ENCODE data around the gene OR4B1.
"Not testable (repeated sequence)": the region's sequence is repeated elsewhere in the genome, so short reads cannot be mapped to it uniquely, and the experiment has no call there.

OR4B1 gene, protein sequence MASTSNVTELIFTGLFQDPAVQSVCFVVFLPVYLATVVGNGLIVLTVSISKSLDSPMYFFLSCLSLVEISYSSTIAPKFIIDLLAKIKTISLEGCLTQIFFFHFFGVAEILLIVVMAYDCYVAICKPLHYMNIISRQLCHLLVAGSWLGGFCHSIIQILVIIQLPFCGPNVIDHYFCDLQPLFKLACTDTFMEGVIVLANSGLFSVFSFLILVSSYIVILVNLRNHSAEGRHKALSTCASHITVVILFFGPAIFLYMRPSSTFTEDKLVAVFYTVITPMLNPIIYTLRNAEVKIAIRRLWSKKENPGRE

GRCh38 chr11:48216510-48216909 lies at the start of gene OR4B1:
Gene OR4B1 (plus strand): TSS chr11:48216810. CDS start chr11:48216810, 0 bp downstream.
- no peak for DNase-seq

DNA sequence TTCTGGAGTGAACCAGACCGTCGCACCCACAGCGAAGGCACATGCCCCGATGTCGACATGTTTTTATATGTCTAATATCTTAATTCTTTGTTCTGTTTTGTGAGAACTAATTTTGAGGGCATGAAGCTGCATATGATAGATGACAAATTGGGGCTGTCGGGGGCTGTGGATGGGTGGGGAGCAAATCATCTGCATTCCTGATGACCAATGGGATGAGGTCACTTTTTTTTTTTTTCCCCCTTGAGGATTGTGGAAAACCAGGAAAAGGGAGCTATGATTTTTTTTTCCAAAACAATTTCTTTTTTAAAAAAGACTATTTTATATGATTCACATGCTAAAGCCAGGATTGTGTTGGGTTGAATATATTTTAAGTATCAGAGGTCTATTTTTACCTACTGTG lies 49.2 kb upstream of the OR4B1 start:
- no peak for DNase-seq

- DNase-seq = no peak
These were observed 47.8 kb upstream of the OR4B1 start for GRCh38 chr11:48168815-48169214.

DNA sequence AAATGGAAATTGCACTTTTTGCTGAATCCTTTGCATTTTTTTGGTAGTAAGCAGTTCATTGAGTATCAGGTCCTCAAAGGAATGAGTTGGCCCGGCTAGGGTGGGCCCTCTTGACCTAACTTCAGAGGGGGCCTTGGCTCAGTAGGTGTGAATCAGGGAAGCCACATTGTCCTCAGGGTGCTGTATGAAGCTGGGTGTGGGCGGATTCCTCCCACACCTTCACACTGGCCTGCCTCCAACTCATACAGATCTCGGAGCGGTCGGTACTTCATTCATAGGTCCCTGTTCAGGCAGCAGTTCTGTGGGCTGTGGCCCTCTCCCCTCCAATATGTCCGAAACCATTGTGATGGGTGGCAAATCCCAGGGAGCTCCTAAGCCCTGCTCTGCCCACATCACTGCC lies 47.4 kb upstream of the OR4B1 start:
- DNase-seq = no peak

DNA sequence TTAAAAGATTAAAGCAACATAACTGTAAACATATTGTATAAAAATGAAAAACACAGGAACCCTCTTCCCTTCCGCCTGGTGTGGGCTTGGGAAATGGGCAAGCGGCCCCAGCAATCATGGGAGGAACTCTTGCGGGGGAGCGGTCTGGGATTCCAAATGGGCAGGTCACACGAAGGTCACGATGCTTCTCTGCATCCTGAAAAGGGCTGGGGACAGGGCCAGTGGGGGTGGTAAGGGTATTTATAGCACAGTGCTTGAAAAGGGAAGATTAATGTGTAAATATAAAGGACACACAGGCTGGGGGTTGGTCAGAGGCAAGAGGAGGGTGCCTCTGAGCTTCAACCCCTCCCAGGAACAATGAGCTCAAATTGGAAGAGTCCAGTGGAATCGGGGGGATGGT lies 46.9 kb upstream of the OR4B1 start:
- no peak for DNase-seq

DNA sequence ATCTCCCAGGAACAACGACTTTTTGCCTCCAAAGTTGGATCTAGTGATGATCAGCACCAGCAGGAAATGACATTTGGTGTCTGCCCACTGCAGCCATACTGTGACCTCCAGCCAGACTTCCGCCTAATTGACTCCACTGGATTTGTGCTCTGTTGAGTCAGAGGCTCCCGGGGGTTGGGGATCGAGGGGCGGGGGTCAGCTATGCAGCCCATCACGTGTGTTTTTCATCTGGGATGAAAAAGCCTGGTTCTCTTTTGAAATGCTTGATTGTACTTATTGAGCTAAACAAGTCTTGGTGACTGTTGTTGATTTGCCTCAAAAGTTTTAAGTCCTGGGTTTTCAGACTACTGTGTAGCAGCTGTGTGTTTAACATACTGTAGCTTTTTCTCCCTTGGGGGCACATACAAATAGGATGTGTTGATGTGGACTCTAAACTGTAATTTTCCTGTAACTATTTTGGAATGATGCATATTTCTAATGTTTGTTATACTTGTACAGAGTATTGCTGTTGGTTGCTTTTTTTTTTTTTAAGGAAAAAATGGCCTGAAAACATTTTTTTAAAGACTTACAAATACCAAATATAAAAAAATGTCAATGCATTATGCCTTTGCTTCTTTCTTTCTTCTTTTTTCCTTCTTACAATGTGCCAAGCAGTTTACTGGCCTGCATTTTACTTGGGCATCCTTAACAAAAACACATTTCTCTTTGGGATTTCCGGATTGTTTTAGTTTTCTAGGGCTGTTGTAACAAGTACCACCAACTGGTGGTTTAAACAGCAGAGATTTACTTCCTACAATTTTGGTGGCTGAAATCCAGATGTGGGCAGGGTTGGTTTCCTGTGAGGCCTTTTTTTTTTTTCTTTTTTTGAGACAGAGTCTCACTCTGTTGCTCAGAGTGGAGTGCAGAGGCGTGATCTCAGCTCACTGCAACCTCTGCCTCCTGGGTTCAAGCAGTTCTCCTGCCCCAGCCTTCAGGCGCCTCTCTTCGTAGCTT lies 46.1 kb upstream of the OR4B1 start:
- DNase-seq = no peak

- peak; percentile 39 for DNase-seq
These were observed 43.6 kb upstream of the OR4B1 start for GRCh38 chr11:48172818-48173609.

GRCh38 chr11:48177661-48178060 lies 38.9 kb upstream of the OR4B1 start:
- DNase-seq = no peak

GRCh38 chr11:48180627-48181026 lies 36.0 kb upstream of the OR4B1 start:
- DNase-seq = no peak

DNA sequence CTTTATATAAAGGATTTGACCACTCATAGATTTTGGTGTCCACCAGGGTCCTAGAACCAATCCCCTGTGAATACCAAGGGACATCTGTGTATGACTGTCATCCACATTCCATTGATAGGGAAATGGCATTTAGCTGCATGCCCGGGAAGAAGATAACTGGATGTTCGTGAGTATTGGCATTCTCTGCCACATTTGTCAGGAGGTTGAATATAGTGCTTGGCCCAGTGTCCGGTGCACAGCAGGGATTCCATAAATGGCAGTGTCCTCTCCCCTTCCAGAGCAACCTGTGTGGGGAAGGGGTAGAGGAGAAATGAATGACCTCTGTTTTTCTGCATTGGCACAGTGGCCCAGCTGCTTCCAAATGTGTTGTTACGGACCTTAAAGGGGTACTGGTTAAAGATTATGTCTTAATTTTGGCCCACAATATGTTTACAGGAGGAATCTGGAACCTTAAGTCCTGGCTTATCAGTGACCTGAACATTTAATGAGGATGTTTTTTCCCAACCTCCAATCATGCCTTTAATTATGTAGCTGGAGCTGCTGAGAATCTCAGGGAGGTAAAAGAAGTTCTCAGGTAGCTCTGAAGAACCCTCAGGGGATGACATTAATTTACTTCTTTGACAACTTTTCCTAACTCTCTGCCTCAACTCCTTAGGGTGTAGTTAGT lies 33.6 kb upstream of the OR4B1 start:
- DNase-seq = no peak

- DNase-seq = no peak
These were observed 32.2 kb upstream of the OR4B1 start for GRCh38 chr11:48184452-48184851.

DNA sequence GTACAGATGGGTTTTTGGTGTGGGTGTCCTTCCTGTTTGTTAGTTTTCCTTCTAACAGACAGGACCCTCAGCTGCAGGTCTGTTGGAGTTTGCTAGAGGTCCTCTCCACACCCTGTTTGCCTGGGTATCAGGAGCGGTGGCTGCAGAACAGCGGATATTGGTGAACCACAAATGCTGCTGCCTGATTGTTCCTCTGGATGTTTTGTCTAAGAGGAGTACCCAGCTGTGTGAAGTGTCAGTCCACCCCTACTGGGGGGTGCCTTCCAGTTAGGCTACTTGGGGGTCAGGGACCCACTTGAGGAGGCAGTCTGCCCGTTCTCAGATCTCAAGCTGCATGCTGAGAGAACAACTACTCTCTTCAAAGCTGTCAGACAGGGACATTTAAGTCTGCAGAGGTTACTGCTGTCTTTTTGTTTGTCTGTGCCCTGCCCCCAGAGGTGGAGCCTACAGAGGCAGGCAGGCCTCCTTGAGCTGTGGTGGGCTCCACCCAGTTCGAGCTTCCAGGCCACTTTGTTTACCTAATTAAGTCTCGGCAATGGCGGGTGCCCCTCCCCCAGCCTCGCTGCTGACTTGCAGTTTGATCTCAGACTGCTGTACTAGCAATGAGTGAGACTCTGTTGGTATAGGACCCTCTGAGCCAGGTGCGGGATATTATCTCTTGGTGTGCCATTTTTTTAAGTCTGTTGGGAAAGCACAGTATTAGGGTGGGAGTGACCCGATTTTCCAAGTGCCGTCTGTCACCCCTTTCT lies 25.5 kb upstream of the OR4B1 start:
- not testable (repeated sequence) for DNase-seq

DNA sequence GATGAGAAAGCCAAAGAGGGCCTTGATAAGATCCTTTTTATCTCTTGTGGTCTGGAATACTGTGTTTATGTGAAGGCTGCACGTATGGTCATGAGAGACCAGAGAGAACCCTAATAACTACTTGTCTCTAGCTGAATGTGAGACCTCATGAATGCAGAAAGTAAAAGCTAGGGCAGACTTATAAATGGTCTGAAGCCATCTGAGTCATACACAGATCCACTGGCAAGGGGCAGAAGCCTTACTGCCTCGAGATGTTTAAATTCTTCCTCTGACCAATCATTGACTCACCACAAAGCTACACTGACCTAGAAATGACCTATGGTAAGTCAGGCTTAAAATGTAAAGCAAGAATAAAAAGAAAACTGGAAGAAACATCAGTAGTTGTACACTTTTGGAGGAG lies 22.7 kb upstream of the OR4B1 start:
- DNase-seq = no peak

DNA sequence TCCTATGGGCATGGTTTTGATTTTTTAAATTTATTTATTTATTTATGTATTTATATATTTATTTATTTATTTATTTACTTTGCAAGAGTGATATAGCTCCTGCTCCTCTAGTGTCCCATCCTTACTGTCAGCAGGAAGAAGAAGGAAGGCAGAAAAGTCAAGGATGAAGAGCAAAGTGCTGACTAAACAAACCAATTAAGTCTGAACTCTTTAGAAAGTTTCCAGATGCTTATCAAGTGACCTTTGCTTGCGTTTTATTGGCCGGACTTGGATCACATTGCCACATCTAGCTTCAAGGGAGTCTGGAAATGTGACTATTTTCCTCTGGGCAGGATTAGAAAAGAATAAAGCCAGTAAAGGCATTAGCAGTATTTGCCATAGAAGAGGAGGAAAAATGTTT lies 8.7 kb upstream of the OR4B1 start:
- DNase-seq = no peak

- no peak for DNase-seq
These were observed 6.6 kb upstream of the OR4B1 start for GRCh38 chr11:48210052-48210451.

- no peak for DNase-seq
These were observed 12.2 kb downstream of the OR4B1 start for GRCh38 chr11:48228761-48229160.

- not testable (repeated sequence) for DNase-seq
These were observed 13.4 kb downstream of the OR4B1 start for GRCh38 chr11:48230057-48230456.

GRCh38 chr11:48237727-48238126 lies 21.1 kb downstream of the OR4B1 start:
- DNase-seq = no peak

DNA sequence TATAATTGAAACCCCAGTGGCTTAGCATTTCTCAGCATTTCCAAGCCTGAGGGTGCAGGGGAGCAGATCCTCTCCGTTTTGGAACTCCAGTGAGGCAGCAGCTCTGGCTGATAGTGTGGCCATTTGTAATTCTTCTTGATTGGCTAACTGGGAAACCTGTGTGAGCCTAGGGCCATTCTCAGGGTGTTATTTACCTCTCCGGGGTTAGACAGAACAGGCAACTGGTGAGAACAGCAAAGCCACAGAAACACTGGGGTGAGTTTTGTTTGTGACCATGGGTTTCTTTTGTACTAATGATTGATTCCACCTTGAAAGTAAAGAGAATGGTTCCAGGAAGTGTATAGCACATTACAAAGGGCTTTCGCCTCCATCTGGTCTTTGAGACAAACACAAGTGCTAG lies 25.9 kb downstream of the OR4B1 start:
- no peak for DNase-seq

- no peak for DNase-seq
These were observed 28.2 kb downstream of the OR4B1 start, which contains the start of gene OR4X2 for GRCh38 chr11:48244804-48245203. Gene OR4X2 (plus strand): TSS chr11:48245104. CDS start chr11:48245104, 0 bp downstream.

DNA sequence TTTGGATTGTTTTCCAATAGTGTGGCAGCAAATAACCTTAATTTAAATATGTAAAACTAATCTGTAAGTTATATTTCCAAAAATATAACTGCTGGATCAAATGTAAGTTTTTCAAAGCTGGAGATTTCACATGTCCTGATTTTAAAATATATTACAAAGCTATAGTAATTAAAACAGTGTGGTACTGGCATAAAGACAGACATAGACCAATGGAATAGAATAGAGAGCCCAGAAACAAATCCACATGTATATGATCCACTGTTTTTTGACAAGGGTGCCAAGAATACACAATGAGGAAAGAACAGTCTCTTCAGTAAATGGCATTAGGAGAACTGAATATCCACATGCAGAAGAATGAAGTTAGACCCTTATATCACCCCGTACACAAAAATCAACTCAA lies 32.3 kb downstream of the OR4B1 start:
- no peak for DNase-seq

- no peak for DNase-seq
These were observed 45.0 kb downstream of the OR4B1 start for GRCh38 chr11:48261600-48261999.
